Globus pallidus (tissue), 1 donor: ENCODE data around the gene GLTPD2.
"Not testable (repeated sequence)": the region's sequence is repeated elsewhere in the genome, so short reads cannot be mapped to it uniquely, and the experiment has no call there.

Experiments
- DNase-seq: peaks from one replicate; pipeline ENCODE4 v3.0.0-alpha.2; 2015; ENCODE audit warnings: low spot score

The GLTPD2 gene

GRCh38 chr17:4808378-4808767 is 19.6 kb downstream of the GLTPD2 start:
- peak; percentile 64 for DNase-seq

- DNase-seq, result no peak
These were observed 22.0 kb downstream of the GLTPD2 start for GRCh38 chr17:4810696-4811290.

GRCh38 chr17:4811471-4811870 is 22.7 kb downstream of the GLTPD2 start:
- no peak for DNase-seq

DNA sequence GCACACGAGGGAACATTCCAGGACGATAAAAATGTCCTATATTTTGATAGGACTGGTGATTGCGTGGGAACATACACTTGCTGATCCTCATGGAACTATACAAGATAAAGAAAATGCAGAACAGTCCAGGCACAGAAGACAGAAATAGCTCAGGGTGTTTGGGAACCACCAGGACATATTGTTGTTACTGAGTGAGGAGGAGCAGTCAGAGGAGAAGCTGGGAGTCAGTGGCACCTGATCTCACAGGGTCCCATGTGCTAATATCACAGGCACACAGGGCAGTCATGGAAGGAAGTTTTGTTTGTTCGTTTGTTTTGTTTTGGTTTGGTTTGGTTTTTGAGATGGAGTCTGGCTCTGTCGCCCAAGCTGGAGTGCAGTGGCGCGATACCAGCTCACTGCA is 23.9 kb downstream of the GLTPD2 start:
- DNase-seq, result no peak

DNA sequence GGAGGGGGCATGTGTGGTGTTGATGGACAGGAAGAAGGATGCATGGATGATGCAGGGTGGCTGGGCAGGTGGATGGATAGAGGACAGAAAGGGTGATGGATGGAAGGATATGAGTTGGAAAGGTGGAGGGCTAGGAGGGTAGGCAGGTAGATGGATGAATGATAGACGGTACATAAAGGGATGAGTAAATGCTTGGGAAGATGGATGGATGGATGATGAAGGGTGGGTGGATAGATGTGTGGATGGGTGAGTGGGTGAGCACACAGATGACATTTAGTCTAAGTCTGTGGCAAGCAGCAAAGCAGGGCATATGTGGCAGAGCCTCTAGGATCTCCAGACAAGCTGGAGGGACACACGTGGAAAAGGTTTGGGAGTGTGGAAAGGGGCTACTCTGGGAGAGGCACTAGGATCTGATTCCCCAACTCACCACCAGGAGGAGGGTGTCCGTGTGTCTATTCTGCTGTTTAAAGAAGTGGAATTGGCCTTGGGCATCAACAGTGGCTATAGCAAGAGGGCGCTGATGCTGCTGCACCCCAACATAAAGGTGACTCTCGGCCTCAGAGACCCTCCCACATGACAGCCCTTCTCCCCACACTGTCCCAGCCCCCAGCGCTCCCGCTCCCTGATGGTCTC is 26.4 kb downstream of the GLTPD2 start:
- DNase-seq, result no peak

DNA sequence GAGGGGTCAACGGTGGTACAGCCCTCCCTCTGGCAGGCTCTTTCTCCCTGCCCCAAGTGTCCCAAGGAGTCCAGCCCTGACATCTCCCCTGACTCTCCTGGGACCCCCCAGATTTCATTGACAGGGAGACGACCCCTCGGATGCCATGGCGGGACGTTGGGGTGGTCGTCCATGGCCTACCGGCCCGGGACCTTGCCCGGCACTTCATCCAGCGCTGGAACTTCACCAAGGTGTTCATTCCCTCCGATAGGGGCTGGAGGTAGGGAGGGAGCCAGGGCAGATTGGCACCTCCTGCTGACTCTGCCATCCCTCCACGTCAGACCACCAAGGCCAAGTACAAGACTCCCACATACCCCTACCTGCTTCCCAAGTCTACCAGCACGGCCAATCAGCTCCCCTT is 28.1 kb downstream of the GLTPD2 start:
- DNase-seq, result no peak

DNA sequence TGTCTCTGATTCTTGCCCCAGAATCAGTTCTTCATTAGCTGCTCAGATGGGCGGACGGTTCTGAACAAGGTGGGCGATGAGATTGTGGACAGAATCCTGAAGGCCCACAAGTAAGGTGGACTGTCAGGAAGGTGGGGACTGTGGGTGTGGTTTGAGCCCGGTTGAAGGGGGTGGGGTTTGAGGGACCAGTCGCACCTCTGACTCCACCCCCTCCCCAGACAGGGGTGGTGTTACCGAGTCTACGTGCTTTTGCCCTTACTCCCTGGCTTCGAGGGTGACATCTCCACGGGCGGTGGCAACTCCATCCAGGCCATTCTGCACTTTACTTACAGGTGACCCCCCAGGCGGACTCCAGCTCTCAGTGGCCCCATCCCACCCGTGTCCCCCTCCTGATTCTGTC is 29.5 kb downstream of the GLTPD2 start:
- DNase-seq, result no peak

GRCh38 chr17:4822835-4823234 is 34.1 kb downstream of the GLTPD2 start:
- no peak for DNase-seq

DNA sequence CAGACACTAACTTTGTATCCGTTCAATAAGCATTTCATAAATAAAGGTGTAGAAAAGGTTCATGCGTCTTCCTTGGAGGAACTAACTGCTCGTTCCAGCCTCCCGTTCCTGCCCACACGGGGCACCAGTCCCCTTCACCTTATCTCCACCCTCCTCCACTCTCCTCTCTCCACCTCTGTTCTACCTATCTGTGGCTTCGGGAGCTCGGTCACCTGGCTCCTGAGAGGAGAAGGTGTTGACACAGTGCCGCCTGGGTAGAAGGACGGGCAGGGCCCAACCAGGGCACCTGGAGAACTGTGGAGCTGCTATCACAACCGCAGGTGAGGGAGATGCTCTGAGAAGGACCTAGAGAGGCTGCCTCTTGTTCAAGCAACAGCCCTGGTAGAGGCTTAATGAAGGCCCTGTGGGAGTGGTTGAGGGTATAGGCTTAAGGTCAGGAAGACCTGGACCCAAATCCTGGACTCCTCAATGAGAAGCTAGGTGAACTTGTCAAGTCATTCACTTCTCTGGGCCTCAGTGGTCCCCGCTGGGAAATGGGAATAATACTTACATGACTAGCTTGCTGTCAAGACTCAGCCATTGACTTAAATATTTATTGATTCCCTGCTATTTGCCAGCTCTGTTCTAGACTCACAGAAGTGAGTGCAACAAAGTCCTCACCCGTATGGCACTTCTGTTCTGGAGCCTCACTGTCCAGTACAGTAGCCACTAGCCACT is 34.8 kb downstream of the GLTPD2 start:
- no peak for DNase-seq

DNA sequence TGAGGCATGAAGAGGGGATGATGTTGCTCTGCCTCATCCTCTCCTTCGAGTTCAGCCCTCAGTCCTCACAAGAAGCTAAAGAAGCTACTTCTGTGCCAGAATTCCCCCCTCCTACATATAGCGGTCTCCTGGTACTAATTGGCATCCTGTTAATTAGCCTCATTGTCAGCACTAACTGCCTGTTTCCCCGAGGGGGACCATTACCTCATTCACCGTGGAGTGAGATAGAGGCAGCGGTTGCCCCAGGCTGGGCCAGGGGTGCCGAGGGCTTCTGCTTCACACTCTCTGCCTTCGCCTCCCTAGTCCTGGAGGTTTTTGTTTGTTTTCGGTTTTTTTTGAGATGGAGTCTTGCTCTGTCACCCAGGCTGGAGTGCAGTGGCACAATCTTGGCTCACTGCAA is 38.6 kb downstream of the GLTPD2 start:
- DNase-seq, result no peak

- DNase-seq, result not testable (repeated sequence)
These were observed 44.0 kb downstream of the GLTPD2 start for GRCh38 chr17:4832829-4833177.

- DNase-seq, result peak; percentile 88
These were observed 44.6 kb downstream of the GLTPD2 start, which contains the start of gene MINK1 for GRCh38 chr17:4833178-4833940. Gene MINK1 (plus strand): TSS chr17:4833340. CDS start chr17:4833584, 244 bp downstream.

- DNase-seq, result peak; percentile 47
These were observed 45.3 kb downstream of the GLTPD2 start for GRCh38 chr17:4833941-4834680.

GRCh38 chr17:4834681-4835020 is 45.9 kb downstream of the GLTPD2 start:
- DNase-seq, result no peak

DNA sequence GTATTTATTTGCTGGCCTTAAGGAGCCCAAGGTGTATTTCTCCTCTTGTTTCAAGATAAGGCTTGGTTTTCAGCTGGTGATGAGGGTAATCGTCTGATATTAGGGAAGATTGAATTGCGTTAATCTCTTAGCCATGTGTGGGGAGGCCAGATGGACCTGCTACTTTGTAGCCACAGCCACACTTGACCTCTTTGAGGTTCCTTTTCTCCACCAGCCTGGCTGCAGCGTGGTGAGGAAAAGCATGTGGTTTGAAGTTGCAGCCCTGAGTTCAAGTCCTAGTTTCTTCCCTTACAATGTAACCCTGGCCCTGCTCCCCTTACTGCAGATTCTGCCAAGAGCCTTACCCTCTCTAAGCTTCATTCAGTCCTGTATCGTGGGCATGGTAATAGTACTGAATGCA is 47.5 kb downstream of the GLTPD2 start:
- no peak for DNase-seq

DNA sequence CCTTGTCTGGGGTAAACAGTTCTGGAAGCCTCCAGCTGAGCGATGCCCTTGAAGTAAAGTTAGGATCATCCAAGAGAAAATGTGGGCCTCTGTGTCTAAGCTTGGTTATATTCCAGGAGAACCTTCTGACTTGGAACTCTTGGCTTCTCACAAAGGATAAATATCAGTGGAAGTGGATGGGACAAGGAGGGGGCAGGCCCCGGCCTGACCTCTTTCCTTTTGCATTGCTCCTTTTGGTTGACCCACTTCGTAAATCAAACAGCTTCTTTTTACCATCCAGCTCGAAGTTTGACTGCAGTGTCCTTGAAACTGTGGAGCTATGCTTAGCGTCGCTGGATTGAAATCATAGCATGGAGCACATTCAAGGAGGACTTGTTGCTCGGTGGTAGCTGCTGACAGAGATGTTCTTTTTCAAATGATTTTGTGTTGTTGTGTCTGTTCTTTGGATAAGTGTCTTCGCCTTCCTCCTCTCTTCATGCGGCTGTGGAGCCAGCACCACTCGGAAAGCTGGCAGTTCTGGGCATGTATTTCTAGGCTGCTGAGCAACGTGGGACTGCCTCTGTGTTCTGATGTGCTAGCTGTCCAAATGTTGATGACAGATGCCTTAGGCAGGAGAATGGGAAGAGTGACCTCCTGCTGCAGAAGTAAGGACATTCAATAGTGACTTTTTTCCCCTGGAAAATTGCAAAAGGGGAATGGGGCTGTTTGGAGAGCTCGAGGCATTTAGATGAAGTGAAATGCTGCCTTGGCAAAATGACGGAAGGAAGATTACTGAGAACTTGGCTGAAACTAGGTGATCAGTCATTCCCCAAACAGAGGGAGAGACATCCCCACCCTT is 48.9 kb downstream of the GLTPD2 start:
- peak; percentile 69 for DNase-seq

GRCh38 chr17:4838309-4838785 is 49.6 kb downstream of the GLTPD2 start:
- no peak for DNase-seq

- DNase-seq, result no peak
These were observed 50.5 kb downstream of the GLTPD2 start for GRCh38 chr17:4839221-4839620.
